Esophagus muscularis mucosa (tissue), 4 donors: ENCODE results near the gene DCAF8.

Source experiments
- CTCF ChIP-seq, 3 experiments: fragments of 200-600 bp in 2 of 3; fragments of 450-650 bp in 1 of 3; sonication (generic) in 2 of 3; IDR thresholded peaks; one replicate each; pipeline ENCODE4 v1.5.1; 2017 to 2019; ENCODE audit warnings: antibody characterized with exemption in 3 of 3, mild to moderate bottlenecking in 2 of 3, moderate library complexity in 1 of 3
- EP300 ChIP-seq: sonication (generic); formaldehyde crosslinking; IDR thresholded peaks from one replicate; pipeline ENCODE4 v1.6.1; 2017; ENCODE audit warnings: antibody characterized with exemption
- POLR2AphosphoS5 ChIP-seq, 2 donors: sonication (generic); formaldehyde crosslinking; IDR thresholded peaks; one replicate each; pipeline ENCODE4 v1.6.1; 2017; ENCODE audit warnings: antibody characterized with exemption in 2 of 2

GRCh38 chr1:160204526-160205241 lies 57.7 kb downstream of the DCAF8 start:
- no peak for TF ChIP-seq CTCF (IDR thresholded peaks at IDR 0.05)
- no peak for TF ChIP-seq POLR2AphosphoS5 (IDR thresholded peaks at IDR 0.05)
- no peak for TF ChIP-seq EP300
